Neural cell (in vitro differentiated cells): ENCODE measurements around the gene DMBT1.

Source experiments
- CTCF ChIP-seq: fragments of 450-650 bp; IDR thresholded peaks from 2 replicates; pipeline ENCODE4 v1.5.1; 2014; ENCODE audit warnings: antibody characterized with exemption, mild to moderate bottlenecking, moderate library complexity; ENCODE audit not compliant: poor library complexity, severe bottlenecking
- EP300 ChIP-seq: fragments of 450-650 bp; conservative IDR thresholded peaks from 2 replicates; pipeline ENCODE4 v1.6.1; 2014; ENCODE audit warnings: antibody characterized with exemption, mild to moderate bottlenecking, moderate library complexity; ENCODE audit not compliant: poor library complexity, severe bottlenecking
- EZH2 ChIP-seq: fragments of 200-600, 300-800 bp; shearing (Covaris generic), sonication (generic); IDR thresholded peaks from 2 replicates; pipeline ENCODE4 v1.6.1; 2014; ENCODE audit warnings: antibody characterized with exemption, low read length, borderline replicate concordance, mild to moderate bottlenecking; ENCODE audit not compliant: insufficient read depth, poor library complexity, severe bottlenecking
- MXI1 ChIP-seq: fragments of 450-650 bp; conservative IDR thresholded peaks from 2 replicates; pipeline ENCODE4 v1.6.1; 2014; ENCODE audit warnings: antibody characterized with exemption, mild to moderate bottlenecking; ENCODE audit not compliant: poor library complexity, severe bottlenecking
- POLR2AphosphoS5 ChIP-seq: IDR thresholded peaks from 2 replicates; pipeline ENCODE4 v1.6.1; 2012
- RAD21 ChIP-seq: fragments of 450-650 bp; conservative IDR thresholded peaks from 2 replicates; pipeline ENCODE4 v1.6.1; 2014; ENCODE audit warnings: antibody characterized with exemption, mild to moderate bottlenecking, moderate library complexity
- TAF1 ChIP-seq: IDR thresholded peaks from 2 replicates; pipeline ENCODE4 v1.6.1; 2012; ENCODE audit warnings: low read depth
- TF ChIP-seq, protein P1 (sequence below): IDR thresholded peaks from 2 replicates; pipeline ENCODE4 v1.6.1; 2012; ENCODE audit warnings: borderline replicate concordance

DNA sequence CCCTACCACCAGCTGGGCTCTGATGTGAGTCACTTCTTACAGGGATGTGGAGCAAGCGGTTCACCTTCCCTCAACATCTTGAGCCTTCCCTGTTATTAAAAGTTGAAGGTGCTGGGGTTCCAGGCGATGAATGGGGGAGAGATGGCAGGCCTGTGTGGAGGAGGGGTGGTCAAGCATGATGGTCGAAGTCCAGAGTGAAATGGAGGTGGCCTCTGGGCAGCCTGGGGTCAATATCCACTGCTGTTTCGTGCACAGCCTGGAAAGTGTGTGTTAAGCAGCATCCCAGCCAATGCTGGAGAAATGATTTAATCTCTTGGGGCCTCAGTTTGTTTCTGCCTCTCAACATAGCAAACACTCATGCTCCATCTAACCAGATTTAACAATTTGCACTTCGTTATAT lies 33.7 kb upstream of the DMBT1 start:
- TF ChIP-seq EP300 (no peak), RAD21 (no peak), CTCF (no peak), POLR2AphosphoS5 (no peak), EZH2 (no peak), MXI1 (no peak), TAF1 (no peak)
- TF ChIP-seq, protein P1, sequence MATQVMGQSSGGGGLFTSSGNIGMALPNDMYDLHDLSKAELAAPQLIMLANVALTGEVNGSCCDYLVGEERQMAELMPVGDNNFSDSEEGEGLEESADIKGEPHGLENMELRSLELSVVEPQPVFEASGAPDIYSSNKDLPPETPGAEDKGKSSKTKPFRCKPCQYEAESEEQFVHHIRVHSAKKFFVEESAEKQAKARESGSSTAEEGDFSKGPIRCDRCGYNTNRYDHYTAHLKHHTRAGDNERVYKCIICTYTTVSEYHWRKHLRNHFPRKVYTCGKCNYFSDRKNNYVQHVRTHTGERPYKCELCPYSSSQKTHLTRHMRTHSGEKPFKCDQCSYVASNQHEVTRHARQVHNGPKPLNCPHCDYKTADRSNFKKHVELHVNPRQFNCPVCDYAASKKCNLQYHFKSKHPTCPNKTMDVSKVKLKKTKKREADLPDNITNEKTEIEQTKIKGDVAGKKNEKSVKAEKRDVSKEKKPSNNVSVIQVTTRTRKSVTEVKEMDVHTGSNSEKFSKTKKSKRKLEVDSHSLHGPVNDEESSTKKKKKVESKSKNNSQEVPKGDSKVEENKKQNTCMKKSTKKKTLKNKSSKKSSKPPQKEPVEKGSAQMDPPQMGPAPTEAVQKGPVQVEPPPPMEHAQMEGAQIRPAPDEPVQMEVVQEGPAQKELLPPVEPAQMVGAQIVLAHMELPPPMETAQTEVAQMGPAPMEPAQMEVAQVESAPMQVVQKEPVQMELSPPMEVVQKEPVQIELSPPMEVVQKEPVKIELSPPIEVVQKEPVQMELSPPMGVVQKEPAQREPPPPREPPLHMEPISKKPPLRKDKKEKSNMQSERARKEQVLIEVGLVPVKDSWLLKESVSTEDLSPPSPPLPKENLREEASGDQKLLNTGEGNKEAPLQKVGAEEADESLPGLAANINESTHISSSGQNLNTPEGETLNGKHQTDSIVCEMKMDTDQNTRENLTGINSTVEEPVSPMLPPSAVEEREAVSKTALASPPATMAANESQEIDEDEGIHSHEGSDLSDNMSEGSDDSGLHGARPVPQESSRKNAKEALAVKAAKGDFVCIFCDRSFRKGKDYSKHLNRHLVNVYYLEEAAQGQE: no peak
